NT2/D1 (cell line): ENCODE data around the gene SHOX.

Experiments used
- SUZ12 ChIP-seq: IDR thresholded peaks from 2 replicates; pipeline ENCODE4 v1.6.1; 2011; ENCODE audit not compliant: insufficient read length, insufficient read depth; ENCODE audit errors: extremely low read depth
- YY1 ChIP-seq: IDR thresholded peaks from 2 replicates; pipeline ENCODE4 v1.6.1; 2011; ENCODE audit not compliant: insufficient read length, insufficient read depth
- ZNF274 ChIP-seq: IDR thresholded peaks from 2 replicates; pipeline ENCODE4 v1.6.1; 2011; ENCODE audit warnings: mild to moderate bottlenecking, low read depth, low read length

DNA sequence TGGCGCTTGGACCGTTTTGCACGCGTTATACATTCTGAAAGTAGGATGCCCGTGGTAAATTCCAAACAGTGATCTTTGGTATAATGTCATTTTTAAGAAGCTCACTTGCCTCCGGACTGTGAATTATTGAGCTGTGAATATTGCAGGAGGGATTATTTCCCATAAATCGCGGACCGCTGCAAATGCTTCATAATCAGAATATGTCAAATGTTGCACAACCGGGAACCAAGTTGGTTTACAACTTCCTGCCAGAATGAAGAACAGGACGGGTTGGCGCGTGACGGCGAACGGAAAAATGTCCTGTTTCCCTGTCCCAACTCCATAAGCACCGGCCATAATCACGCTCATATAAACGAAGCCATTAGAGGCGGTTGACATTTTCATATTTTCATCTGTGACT, 67.6 kb downstream of the SHOX start:
- TF ChIP-seq ZNF274: no peak
- no peak for TF ChIP-seq SUZ12
- TF ChIP-seq YY1: no peak
